Superior temporal gyrus (tissue), 1 donor: ENCODE data around the gene CD59.
A peak's percentile ranks its signal among the peaks of the same experiment; 100 is the strongest.
"Not testable (repeated sequence)": the region's sequence is repeated elsewhere in the genome, so short reads cannot be mapped to it uniquely, and the experiment has no call there.

Source experiments
- DNase-seq: peaks from one replicate; pipeline ENCODE4 v3.0.0-alpha.2; 2016; ENCODE audit errors: extremely low spot score

The CD59 gene

DNA sequence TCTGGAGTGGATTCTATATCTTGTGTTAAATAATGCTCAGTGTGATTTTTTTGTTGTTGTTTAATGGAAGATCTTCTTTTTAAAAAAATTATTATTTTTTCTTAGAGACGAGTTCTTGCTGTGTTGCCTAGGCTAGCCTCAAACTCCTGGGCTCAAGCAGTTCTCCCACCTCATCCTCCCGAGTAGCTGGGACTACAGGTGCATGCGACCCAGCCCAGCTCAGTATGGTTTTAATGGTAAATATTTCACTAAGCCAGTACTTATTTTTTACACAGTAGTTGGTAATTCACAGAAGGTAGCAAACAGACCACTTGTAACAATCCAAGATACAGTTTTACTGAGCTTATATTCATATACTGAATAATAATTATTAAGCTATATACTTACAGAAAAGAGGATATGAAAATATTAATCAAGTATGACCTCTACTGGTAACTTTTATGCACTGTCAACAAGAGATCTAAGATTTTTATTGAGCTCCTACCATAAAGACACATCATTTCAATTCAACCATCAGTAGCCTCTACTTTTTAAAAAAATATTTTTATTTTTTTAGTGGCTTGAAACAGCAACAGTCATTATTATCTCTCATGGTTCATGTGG is 6.1 kb upstream of the CD59 start:
- DNase-seq = peak; percentile 65

DNA sequence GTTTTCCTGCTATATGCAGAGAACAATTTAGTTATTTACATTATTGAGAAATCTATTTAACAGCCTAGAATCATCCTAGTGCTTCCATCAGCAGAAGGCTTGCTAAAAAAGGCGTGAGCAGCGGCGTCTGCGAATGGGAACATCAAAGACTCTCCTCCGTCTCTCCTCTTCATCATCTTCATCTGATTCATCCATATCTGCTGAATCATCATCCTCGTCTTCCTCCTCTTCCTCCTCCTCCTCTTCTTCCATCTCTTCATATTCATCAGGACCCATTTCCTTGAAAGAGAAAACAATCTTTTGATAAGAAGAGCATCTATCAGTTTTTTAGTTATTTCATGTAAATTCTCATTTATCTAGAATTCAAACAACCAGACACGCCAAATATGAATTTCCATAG is 5.6 kb upstream of the CD59 start:
- no peak for DNase-seq

DNA sequence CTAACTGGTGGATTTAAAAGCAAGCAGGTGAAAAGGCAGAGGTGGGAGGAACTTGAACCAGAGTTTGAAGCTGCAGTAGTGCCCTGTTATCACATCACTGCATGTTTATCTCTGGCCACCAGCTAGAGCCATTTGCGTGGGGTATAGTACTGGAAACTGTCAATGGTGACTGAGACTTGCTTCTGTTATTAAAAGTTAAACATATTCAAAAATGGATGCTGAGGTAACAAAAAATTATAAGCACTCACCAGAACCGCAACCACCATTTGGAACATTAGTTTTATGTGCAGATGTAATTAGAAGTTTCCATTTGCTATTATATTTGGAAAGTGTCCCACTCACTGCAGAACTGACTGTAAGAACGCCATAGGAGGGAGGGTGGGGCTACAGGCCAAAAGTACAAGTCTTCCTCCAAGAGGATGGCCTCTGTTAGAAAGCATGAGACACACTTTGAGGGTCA is 1.2 kb upstream of the CD59 start:
- DNase-seq = no peak

DNA sequence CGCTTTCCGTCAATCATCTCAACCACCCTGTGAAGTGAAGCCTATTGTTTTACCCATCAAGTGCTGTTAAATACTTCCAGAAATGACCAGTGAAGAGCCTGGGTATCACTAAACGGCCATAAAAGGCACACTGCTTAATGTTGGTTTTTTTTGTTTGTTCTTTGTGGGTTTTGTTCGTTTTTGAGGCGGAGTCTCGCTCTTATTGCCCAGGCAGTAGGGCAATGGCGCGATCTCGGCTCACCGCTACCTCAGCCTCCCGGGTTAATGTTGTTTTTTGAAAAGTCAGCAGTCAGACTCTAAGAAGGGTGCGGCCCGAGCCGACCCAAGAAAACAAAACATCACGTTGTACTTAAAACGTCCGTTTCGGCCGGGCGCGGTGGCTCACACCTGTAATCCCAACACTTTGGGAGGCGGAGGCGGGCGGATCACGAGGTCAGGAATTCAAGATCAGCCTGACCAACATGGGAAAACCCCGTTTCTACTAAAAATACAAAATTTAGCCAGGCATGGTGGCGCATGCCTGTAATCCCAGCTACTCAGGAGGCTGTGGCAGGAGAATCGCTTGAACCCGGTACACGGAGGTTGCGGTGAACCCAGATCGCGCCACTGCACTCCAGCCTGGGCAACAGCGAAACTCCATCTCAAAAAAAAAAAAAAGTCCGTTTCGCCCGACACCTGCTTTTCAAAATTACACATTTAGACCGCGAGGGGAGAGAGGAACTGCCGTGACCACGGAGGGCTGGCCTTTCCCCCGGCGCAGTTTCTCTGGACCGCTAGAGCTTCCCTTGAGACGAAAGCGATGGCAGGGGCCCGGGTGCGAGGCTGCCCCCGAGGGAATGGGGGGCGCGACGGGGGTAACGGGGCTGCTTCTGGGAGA is 714 bp downstream of the CD59 start:
- DNase-seq = no peak

DNA sequence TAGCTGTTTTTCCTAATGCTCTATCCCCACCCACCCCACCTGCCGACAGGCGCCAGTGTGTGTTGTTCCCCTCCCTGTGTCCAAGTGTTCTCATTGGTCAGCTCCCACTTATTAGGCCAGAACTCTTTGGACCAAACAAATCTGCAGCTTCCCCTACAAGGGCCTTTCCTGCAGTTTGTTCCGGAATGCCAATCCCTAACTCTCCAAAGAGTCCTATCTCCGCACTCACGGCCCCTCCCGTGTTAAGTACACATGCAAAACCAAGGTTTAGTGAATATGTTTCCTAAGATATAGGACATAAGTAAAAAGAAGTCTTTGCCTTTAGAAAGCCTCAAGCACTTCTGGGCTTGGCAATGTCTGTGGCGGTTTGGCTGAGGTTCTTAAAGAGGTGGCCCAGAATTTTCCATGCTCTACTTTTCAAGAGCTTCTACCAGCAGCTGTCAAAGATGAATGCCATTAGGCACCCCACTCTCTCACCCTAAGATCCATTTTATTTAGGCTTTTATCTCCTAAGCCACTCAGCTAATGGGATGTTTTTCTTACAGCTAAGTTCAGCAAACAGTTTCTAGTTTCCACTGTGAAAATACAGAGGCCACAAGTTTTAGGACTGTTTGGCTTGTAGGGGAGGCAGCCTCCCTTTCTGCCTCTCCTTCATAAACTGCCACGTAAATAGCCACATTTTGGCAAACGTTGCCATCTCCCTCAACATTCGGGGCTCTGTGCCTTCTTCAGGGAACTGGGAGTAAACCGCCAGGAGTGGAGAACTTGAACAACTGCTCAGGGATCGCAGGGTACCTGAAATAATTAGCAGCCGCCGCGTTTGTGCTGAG is 1.6 kb downstream of the CD59 start:
- DNase-seq = no peak

DNA sequence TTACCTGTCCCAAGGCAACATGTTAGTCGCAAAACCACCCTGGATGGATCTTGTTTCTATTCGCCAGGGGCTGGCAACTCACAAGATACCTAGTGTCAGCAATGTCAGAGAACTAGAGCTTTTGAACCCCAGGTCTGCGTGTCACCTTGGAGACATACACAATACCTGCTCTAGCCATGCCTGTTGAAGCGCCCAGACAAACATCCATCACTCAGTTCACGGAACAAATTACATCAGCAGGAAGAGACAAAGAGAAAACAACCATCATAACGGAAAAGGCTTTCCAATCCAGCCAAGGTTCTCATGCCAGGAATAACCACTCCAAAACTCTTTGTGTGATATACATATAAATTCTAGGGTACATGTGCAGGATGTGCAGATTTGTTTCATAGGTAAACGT is 2.2 kb downstream of the CD59 start:
- no peak for DNase-seq

DNA sequence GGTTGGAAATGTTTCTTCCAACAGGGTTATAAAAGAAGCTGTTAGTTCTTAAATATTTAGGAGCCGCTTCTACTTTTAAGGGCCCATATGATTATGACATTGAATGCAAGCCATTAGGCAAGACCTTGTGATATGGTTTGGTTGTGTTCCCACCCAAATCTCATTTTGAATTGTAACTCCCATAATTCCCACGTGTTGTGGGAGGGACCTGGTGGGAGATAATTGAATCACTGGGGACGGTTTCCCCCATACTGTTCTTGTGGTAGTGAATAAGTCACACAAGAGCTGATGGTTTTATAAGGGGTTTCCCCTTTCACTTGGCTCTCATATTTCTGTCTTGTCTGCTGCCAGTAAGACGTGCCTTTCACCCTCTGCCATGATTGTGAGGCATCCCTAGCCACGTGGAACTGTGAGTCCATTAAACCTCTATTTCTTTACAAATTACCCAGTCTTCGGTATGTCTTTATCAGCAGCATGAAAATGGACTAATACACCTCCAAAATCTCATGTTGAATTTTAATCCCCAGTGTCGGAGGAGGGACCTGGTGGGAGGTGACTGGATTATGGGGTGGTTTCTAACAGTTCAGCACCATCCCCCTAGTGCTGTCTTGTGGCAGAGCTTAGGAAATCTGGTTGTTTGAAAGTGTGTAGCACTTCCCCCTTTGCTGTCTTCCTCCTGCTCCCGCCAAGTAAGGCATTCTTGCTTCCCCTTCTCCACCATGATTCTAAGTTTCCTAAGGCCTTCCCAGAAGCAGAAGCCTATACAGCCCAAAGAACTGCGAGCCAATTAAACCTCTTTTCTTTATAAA is 4.3 kb downstream of the CD59 start:
- DNase-seq = no peak

DNA sequence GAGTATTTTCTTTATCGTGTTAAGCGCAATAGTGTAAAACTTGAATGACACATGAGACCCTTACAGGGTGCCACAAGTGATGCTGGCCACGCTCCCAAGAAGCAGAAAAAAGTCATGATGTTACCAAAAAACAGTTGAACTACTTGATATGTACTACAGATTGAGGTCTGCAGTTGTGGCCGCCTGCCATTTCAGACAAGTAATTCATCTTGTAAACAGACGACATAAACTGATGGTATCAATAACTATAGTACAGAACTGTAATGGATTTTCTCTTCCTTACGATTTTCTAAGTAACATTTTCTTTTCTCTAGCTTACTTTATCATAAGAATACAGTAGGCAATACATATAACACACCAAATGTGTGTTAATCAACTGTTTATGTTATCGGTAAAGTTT is 5.5 kb downstream of the CD59 start:
- no peak for DNase-seq

DNA sequence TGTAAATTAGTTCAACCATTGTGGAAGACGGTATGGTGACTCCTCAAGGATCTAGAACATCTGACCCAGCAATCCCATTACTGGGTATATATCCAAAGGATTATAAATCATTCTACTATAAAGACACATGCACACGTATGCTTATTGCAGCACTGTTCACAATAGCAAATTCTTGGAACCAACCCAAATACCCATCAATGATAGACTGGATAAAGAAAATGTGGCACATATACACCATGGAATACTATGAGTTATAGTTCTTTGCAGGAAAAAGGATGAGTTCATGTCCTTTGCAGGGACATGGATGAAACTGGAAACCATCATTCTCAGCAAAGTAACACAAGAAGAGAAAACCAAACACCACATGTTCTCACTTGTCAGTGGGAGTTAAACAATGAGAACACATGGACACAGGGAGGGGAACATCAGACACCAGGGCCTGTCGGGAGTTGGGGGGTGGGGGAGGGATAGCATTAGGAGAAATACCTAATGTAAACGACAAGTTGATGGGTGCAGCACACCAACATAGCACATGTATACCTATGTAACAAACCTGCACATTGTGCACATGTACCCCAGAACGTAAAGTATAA is 7.1 kb downstream of the CD59 start:
- not testable (repeated sequence) for DNase-seq

DNA sequence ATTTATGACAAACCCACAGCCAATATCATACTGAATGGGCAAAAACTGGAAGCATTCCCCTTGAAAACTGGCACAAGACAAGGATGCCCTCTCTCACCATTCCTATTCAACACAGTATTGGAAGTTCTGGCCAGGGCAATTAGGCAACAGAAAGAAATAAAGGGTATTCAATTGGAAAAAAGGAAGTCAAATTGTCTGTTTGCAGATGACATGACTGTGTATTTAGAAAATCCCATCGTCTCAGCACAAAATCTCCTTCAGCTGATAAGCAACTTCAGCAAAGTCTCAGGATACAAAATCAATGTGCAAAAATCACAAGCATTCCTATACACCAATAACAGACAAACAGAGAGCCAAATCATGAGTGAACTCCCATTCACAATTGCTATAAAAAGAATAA is 8.7 kb downstream of the CD59 start:
- DNase-seq = not testable (repeated sequence)

DNA sequence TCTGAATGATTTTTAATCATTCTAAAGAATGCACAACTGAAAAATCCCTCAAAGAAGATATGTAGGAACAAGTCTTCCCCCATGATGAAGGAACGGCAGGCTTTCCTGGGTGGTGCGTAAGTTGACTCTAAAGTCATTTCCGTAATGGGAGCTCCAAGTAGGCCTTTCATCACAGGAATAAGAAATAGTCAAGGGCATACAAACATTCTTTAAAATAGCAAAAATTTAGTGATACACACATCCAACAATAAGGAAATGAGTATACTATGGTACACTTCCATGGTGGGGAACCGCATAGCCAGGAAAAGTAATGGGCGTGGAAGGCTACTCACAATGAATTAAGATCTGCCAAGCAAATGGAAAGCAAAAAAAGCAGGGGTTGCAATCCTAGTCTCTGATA is 10.7 kb downstream of the CD59 start:
- DNase-seq = no peak

DNA sequence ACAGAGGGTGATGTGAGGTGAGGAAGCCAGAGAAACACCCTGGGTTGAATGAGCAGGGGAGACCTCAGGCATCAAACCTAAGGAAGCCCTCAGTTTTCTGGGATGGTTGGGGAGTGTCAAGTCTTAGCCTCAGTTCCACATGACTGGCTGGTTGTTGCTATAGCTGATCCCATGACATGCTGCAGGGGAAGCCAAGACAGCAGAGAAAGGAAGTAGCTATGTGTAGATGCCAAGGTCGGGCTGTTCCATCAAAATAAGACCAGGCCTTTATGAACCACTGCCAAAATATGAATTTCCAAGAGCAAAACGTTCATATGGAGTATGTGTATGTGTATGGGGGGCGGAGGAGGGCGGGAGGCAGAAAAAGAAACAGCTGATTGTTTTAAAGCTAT is 11.6 kb downstream of the CD59 start:
- DNase-seq = no peak

DNA sequence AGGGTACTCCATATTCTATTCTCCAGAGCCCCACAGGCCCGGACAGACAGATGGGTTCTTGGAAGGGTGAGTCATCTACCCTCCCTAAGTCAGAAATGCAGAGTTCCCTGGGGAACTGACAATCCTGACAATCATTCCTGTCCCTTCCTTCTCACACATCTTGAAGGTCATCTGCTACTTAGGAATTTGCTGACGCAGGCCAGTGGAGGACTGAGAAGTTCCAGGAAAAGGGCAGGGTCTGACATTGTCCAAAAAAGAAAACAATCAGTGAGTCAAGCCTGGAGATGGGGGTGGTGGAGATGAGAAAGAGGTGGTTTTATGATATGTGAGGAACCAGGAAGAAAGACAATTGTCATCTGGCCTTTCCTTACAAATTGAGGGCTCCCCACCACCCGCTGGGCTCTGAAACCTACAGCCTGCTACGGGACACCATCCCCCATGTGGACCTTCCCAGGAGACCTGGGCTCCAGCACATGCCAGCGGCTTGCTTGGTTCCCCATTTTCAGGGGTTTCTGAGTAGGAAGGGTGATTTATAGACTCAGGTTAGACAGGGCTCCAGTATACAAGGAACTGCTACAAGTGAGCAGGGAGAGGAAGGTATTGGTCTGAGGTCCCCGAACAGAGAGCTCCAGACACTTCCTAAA is 12.9 kb downstream of the CD59 start:
- DNase-seq = no peak

DNA sequence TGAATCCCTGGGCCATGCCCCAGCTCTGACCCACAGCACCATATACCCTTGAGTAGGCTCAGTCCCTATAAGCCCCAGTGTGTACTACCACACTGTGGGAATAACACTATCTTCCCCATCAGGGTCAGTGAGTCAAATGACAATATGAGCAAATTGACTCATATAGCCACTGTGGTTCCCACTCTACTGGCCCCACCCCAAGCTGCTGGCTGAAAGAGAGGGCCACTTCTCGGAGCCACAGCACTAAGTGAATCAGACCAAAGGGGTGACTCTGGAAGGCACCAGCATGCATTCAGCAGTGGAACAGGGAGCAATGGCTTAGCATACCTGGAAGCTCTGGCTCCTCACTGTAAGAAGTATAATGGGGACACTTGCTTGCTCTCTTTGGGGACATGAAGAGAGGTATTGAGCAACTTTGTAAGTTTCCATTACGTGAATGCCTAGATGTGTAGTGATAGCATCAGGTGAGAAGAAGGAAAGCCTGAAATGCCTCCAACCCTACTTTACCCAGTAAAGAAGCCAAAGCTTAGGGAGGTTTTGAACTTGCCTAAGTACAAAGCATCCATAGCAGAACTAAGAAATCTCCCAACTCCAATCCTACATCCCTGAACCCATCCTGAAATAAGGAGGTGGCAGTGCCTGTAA is 13.5 kb downstream of the CD59 start:
- no peak for DNase-seq

DNA sequence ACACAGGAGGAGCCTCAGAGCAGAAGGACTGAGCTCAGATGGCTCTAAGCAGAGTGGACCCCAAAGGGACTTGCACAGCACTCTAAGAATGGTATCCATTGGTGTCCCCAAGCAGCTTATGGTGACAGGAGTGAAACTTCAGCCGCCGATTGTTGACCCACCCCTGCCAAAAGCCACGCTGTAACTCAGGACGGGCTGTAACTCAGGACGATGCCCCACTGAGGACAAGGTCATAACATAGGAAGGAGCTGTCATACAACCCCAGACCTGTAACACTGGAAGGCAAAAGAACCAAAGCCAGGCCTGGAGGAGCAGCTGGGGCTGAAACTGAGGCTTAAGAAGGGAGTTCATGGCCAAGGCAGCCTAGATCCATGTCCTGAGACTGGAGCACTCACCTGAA is 14.2 kb downstream of the CD59 start:
- no peak for DNase-seq

DNA sequence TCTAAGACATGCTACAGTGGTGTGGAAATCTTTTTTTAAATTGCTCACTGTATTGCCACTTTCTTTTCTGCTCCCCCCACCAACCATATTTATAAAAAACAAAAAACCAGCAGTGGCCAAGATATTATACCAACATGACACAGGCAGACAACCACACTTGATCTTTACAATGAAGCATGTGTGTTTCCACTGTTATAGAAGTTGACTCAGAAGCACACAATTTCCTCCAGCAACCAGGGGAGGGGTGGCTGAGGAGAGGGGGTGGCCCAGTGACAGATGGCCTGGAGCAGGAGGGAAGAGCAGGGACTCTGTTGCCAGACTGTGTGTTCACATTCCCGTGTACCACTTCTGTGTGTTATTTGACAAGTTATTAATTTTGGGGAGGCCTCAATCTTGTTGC is 14.8 kb downstream of the CD59 start:
- DNase-seq = no peak

DNA sequence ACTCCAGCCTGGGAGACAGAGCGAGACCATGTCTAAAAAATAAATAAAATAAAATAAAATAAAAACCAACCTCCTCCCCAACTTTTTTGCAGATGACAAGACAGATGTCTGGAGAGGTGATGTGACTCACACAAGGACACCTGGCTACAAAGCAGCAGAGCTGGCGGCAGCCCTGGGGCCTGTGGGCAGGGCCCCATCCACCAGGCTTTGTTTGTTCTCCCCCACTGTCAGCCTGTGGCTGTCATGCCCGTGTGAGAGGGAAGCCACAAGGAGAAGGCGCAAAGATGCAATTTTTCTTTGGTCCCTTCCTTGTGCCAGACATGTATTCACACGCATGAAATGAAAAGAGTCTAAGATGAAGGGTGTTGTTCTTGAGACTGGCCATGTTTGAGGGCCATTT is 16.6 kb downstream of the CD59 start:
- DNase-seq = no peak

DNA sequence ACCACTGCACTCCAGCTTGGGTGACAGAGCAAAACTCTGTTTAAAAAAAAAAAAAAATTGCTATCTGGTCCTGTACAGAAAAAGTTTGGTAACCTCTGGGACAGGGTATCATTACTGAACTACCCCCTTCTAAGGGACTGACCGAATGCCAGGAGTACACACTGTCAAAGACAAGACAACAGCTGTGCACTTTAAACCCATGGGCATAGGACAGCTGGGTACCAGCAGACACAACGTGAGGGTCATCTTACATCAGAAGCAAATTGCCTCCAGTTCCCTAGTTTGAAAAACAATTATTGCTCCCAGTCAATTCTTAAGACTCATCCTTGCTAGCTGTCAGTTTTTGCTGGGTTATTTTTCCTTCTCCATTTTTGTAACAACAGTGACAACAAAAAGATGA is 17.8 kb downstream of the CD59 start:
- DNase-seq = no peak

DNA sequence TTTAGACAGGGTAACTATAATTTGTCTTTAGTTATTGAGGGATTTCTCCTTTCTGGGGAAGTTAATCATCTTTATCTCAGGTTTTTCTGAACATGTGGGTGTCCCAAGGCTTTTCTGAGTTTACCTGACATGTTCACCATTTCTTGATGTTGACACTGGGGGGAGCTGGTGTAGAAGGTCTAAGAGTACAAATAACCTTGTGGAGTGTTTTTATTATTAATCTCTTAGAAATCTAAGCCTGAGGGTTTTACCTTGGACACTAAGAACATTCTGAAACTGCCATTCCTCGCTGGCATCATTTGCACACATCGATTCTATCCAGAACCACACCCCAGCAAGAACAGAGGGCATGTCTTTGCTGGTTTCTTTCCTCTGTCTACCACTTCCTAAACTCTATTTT is 20.0 kb downstream of the CD59 start:
- DNase-seq = no peak

DNA sequence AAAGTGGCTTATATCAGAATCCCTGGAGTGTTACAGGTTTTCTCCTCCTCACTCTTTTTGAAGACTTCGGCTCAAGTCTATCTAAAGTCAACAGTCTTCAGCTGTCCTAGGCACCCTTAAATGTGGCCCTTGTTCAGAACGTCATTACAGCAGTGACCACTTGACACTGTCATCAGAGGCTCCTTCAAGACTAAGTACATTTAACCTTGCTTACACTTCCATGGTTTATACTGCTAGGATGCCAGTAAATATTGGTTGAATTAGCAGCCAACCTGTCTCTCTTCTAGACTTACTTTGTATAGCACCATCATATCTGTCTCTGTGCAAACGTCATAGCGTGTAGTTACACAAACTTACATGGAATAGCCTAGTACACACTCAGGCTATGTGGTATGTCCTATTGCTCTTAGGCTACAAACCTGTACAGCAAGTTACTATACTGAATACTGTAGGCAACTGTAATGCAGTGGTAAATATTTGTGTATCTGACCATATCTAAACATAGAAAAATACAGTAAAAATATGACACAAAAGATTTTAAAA is 22.3 kb downstream of the CD59 start:
- no peak for DNase-seq
